Muscle of back (tissue), 11 donors: Measurements from ENCODE around the gene HNRNPM. TPM values are rescaled to one million over a fixed set of nuclear protein-coding genes. Genes with fewer than 3 reads are reported as not detected.
A peak's percentile ranks its signal among the peaks of the same experiment; 100 is the strongest.
"Not testable (repeated sequence)": the region's sequence is repeated elsewhere in the genome, so short reads cannot be mapped to it uniquely, and the experiment has no call there.

Experiments used
- DNase-seq, 3 donors: peaks; one replicate each; pipeline versions ENCODE4 v3.0.0 to v3.0.0-alpha.2; 2013
- polyA plus RNA-seq, 10 donors: library from polyadenylated mRNA; unstranded; fragments of 120-200 nt; gene quantifications; one replicate each; pipeline ENCODE4 v1.2.1, GENCODE V29; 2013; ENCODE audit not compliant: insufficient read length in 10 of 10

HNRNPM gene
- polyA plus RNA-seq, 10 donors: 162 to 259 (median 182) TPM

GRCh38 chr19:8421484-8422461, 23.0 kb upstream of the HNRNPM start:
- no peak for DNase-seq

GRCh38 chr19:8423817-8424223, 21.0 kb upstream of the HNRNPM start:
- DNase-seq: peak; percentile 94 to 96 (median 95)

GRCh38 chr19:8425331-8425730, 19.4 kb upstream of the HNRNPM start:
- not testable (repeated sequence) for DNase-seq

GRCh38 chr19:8426283-8426682, 18.5 kb upstream of the HNRNPM start:
- no peak for DNase-seq

GRCh38 chr19:8429044-8429443, 15.7 kb upstream of the HNRNPM start:
- no peak for DNase-seq

- no peak for DNase-seq
Observed at GRCh38 chr19:8429826-8430225, 14.9 kb upstream of the HNRNPM start.

GRCh38 chr19:8430650-8431049, 14.1 kb upstream of the HNRNPM start:
- DNase-seq: no peak

GRCh38 chr19:8438236-8438635, 6.5 kb upstream of the HNRNPM start:
- no peak for DNase-seq

GRCh38 chr19:8441725-8442544, 2.8 kb upstream of the HNRNPM start:
- no peak for DNase-seq

GRCh38 chr19:8444140-8444676, 567 bp upstream of the HNRNPM start:
- not testable (repeated sequence) for DNase-seq

GRCh38 chr19:8445488-8446001, 770 bp downstream of the HNRNPM start:
- peak; percentile 19 to 78 (median 61) for DNase-seq

GRCh38 chr19:8446061-8446709, 1.4 kb downstream of the HNRNPM start:
- DNase-seq: no peak

- DNase-seq: no peak
Observed at GRCh38 chr19:8449830-8450229, 5.1 kb downstream of the HNRNPM start.

GRCh38 chr19:8451377-8451776, 6.6 kb downstream of the HNRNPM start:
- no peak for DNase-seq

GRCh38 chr19:8451885-8452284, 7.1 kb downstream of the HNRNPM start:
- no peak for DNase-seq

GRCh38 chr19:8452446-8453123, 7.8 kb downstream of the HNRNPM start:
- no peak for DNase-seq

- no peak for DNase-seq
Observed at GRCh38 chr19:8453616-8454015, 8.8 kb downstream of the HNRNPM start.

- no peak for DNase-seq
Observed at GRCh38 chr19:8454218-8454617, 9.4 kb downstream of the HNRNPM start.

- DNase-seq: no peak
Observed at GRCh38 chr19:8455018-8455417, 10.2 kb downstream of the HNRNPM start.

- no peak for DNase-seq
Observed at GRCh38 chr19:8456064-8456463, 11.3 kb downstream of the HNRNPM start.

GRCh38 chr19:8457209-8457608, 12.4 kb downstream of the HNRNPM start:
- DNase-seq: no peak
